ENCODE results near the gene NACC2.
A peak's percentile ranks its signal among the peaks of the same experiment; 100 is the strongest.

Gene NACC2

DNA sequence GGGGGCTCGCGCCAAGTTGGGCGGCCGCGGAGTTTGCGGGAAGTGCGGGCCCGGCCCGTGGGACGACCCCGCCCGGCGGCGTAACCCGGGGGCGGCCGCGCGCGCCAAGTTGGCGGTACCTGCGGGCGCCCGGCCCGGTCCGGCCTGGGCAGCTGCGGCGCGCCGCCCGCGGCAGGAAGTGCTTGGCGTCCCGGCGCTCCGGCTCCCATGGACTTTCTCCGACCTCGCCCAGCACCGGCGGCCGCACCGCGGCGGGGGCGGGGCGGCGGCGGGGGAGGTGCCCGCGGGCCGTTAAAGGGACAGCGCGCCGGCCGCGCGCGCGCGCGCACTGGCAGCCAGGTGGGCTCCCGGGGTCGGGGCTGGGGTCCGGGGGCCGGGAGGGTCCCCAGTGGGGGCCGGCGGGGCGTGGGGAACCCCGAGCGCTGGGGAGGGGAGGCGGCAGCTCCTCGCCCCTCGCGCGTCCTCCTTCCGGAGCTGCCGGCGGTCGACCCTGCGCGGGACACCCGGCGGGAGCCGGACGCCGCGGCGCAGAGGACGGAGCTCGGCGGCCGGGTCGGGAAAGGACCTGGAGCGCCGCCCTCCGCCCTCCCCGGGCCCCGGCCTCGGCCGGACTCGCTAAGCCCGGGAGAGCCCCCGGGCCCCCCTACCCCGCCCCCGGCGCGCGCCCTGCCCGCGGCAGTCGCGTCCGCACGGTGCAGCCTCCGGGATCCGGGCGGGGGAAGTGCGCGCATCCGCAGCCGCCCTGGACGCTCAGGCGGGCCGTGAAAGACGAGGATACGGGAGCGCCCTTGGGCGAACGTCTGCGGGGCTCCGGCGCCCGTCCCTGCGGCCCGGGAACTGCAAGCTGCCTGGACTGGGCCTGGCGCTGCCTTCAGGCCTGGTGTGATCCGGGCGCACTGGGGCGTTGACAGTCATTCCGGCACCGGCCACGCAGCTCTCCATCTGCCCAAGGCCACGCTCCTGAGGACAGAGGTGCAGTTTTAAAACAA is at the start of gene NACC2:
Gene NACC2 (minus strand): TSS at position 220 of the 989 bp plus-strand sequence. CDS start 44,768 bp downstream, outside the sequence.
- DNase-seq: no peak

DNA sequence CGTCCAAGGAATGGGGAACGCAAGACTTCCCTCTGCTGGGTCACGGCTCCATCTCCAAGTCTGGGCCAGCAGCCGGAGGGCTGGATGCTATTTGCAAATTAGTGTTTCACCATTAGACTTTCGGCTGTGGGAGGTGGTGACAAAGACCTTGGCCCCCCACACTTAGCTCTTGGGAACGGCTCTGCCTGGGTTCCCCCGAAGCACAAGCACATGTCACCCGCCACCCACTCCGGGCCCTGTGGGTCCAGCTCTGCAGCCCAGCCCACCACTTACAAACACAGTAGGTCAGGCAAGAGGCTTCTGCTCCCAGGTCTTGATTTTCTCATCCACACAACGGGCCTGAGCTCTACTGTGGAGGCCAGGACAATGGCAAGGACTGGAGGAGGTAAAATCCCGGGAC is 49.4 kb upstream of the NACC2 start:
- DNase-seq: no peak

DNA sequence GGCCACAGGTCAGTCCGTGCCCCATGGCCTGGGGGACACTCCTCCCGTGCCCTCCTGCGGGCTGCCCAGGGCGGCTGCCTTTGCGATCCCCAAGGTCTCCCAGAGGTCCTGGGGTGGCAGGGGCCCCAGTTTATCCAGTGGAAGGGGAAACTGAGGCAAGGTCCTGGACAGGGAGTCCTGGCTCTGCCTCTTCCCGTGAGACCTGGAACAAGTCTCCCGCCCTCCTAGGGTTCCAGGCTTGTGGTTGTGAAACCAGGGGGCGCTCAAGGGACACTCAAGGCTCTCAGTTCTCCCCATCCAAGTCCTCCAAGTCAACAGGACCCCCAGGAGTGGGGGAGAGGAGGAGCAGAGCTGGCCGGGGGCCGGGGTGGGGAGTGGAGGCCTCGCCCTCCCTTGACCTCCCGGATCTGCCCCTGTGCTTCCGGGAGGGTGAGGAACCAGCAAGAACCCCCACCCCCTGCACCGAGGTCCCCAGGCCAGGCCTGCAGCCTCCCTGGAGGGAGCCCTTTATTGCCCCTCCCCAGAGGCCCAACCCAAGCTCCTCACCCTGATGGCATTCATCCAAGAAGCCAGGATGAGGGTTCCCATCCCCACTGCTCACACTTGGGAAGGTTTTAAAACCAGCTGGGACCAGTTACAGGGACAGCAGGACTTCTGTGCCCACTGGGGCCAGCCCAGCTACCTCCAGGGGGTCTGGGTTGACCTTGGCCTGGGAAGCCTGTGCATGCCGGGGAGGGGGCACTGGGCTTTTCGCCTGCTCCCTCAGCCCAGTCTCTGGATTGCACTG is 48.3 kb upstream of the NACC2 start:
- DNase-seq: no peak

DNA sequence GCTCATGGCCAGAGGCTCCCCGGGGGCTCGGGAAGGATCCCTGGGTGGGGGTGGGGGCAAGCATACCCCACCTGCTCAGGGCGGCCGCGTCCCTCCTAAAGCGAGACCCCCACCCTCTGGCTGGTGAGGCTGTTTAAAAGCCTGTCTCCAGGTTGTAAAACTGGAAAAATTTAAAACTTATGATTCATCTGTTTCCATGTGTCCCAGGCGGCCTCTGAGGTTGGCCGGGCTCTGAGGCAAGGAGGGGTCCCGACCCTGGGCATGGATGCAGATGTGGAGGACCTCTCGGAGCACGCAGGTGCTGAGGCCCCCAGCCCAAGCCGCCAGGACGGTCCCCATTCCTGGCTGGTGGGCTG is 47.7 kb upstream of the NACC2 start:
- no peak for DNase-seq

DNA sequence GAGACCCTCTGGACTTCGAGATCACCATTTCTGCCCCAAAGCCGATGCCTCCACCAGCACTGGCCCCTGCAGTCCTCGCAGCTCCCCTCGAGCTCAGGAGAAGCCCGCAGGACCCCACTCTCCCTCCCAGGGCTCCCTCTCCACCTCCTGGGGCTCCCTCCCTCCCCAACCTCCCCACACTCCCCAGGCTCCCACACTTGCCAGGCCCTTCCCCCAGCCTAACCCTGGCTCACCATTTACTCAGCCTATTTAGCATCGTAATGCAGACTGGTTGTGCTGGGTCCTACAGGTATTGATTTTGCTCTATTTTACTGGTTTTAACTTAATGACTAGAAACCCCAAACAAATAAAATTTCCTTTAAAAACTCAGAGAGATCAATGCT is 47.3 kb upstream of the NACC2 start:
- no peak for DNase-seq

- DNase-seq: no peak
Observed at GRCh38 chr9:136141682-136142413, 46.8 kb upstream of the NACC2 start.

- no peak for DNase-seq
Observed at GRCh38 chr9:136140966-136141365, 45.9 kb upstream of the NACC2 start.

GRCh38 chr9:136140046-136140445 is 45.0 kb upstream of the NACC2 start:
- DNase-seq: no peak

- DNase-seq: peak; percentile 52
Observed at GRCh38 chr9:136138566-136138965, 43.5 kb upstream of the NACC2 start.

- no peak for DNase-seq
Observed at GRCh38 chr9:136137321-136138265, 42.5 kb upstream of the NACC2 start.

DNA sequence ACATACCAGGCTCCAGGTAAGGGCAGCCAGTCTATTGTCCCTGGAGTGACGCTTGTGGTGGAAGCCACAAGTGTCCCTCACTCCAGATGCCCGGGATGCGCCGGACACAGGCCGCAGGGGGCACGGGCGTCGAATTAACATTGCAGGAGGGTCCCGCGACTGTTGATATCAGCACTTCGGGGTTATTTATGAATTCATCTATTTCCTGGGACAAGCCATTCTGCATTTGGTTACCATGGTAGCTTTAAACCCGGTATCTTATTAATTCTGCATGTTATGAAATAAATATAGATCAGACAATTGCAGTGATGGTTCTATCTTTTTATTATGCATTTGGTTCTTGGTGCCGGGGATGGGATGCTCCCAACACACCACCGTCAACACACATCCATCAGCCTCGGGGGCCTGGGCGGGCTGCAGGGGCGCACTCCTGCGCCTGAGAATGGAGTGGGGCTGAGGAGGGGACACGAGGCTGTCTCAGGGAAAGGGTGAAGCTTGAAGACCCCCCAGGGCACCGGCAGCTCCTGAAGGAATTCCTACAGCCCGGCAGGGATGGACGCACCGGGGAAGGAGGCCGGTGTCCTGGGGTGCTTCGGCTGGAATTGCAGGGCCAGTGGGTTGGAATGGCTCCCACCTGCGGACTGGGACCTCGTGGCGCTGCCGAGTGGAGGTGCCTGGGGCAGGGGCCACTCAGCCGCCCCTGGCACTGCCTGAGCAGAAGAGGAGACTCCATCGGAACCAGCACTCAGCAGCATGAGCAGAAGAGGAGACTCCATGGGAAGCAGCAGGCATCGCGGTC is 41.2 kb upstream of the NACC2 start:
- no peak for DNase-seq

DNA sequence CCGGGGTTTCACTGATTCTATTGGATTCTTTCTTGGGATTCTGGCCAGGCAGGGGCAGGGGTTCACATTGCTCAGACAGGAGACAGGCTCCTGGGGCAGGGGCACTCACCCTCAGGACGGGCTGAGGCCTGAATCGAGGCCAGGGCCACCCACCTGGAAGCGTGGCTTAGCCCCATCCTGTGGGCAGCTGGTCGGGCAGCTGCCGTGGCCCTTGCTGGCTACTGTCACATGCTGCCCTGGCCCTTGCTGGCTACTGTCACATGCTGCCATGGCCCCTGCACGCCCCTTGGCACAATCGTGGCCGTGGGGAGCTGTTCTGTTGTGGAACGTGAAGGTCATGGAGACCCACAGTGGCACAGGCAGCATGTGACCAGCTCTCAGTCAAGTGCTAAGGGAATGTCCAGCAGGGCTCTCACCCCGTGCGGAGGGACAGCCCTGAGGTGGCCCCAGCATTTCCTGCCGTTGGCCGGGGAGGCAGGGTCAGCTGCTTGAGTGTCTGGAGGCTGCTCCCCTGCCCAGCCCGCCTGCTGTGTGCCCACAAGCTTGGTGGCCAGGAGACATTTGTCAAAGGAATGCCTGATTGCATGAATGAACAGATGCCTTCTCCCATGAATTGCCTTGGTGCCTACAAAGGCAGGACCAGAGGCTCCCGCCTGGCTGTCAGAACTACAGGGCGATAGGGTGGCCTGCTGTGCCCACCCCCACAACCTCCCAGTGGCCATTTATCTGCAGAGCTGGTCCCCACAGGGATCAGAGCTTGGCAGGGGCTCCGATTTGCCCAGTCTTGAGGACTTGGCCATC is 40.4 kb upstream of the NACC2 start:
- DNase-seq: no peak

GRCh38 chr9:136133959-136134484 is 38.9 kb upstream of the NACC2 start:
- DNase-seq: no peak

- DNase-seq: no peak
Observed at GRCh38 chr9:136133191-136133958, 38.3 kb upstream of the NACC2 start.

DNA sequence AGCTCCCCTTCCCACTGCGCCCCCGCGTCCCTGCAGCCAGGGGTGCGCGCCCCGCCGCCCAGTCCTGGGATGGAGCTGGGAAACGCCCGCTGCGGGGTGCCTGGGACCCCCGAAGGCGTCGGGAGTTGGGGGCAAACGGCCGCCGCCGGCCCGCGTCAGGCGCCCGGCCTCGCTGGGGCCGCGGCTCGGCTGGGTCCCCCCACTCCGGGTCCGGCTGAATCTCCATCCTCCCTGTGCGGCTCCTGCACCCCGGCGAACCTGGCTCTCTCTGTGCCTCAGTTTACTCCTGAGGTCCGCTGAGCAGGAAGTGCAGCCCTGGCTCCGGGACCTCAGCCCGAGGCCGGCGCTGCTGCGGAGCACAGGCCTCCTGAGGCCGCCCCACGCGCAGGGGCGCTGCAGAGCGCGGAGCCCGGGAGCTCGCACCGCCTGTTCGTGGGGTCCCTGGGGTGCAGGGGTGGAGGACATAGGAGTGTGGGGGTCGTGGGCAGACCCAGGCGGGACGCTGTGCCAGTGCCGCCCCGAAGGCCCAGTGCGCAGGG is 37.5 kb upstream of the NACC2 start:
- no peak for DNase-seq

GRCh38 chr9:136131629-136132511 is 36.8 kb upstream of the NACC2 start:
- no peak for DNase-seq

GRCh38 chr9:136129176-136129575 is 34.1 kb upstream of the NACC2 start:
- DNase-seq: no peak

DNA sequence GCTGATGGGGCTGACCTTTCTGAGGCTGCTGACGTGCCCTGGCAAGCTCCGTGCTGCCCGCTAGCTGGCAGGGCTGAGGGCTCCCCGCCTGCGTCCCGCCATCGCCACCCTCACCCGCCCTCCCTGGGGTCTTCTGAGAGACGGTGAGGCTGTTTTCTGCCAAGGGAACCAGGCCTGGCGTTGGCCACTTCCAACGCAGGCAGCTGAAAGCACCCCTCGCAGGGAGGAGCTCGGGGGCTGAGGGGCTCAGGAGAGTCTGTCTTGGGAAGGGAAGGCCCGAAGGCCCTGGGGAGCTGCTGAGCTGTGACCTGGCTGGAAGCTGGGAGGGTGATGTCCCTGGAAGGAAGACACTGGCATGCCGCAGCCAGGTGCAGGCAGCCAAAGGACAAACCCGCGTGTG is 33.3 kb upstream of the NACC2 start:
- no peak for DNase-seq
